ENCODE measurements around the gene ACTN4.

Gene ACTN4

DNA sequence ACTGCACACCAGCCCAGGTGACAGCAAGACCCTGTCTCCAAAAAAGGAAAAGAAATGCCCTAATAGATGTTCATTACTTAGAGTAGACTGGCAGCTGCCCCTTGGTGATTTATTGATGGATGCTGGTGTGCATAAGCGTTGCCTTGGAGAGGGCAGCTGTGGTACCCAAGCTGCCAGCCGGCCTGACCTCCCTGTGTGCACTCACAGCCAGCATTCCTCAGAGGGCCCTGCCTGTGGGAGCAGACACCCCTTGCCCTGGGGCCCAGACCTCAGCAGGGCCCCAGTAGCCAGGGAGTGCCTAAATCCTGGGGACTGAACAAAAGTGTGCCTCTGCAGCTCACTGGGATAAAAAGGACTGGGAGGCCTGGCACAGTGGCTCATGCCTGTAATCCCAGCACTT lies 7.8 kb upstream of the ACTN4 start:
- Histone ChIP-seq H3K4me1 (ENCODE audit: control insufficient read depth, insufficient read depth, low read length) (no peaks in the 10 kb centered on the region; the same call in 1 of the 2 replicates), H3K9ac (ENCODE audit: low read depth, low read length) (no peak overlapping the region), H3K27ac (ENCODE audit: low read depth, low read length) (no peak overlapping the region), H3K9me3 (ENCODE audit: control insufficient read depth, insufficient read depth, low read length) (no peaks in the 10 kb centered on the region), H3K4me3 (ENCODE audit: low read depth, low read length) (no peak overlapping the region), H3K36me3 (ENCODE audit: control insufficient read depth, insufficient read depth, low read length) (peaks cover 19% of the 10 kb centered on the region), H3K27me3 (ENCODE audit: control insufficient read depth, insufficient read depth, low read length) (no peaks in the 10 kb centered on the region)

DNA sequence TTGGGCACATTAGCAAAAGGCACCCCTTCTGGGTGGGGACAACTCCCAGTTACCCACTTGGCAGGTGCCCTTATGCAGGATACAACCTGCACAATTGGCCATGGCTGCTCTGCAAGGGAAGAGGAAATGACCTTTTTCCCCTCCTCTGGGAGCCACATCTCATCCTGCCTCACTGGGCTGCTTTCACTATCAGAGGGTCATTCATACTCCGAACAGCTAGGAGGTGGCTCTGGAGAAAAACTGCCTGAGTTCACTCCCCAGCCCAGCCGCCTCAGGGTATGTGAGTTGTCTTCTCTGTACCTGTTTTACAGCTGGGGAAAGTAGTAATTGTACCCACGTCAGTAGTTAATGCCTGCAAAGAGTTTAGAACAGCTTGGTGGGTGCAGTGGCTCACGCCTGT lies 7.1 kb upstream of the ACTN4 start:
- no peak overlapping the region for H3K27ac ChIP-seq (ENCODE audit: low read depth, low read length)
- no peak overlapping the region for H3K9ac ChIP-seq (ENCODE audit: low read depth, low read length)
- no peaks in the 10 kb centered on the region; the same call in 1 of the 2 replicates for H3K4me1 ChIP-seq (ENCODE audit: control insufficient read depth, insufficient read depth, low read length)
- no peaks in the 10 kb centered on the region for H3K27me3 ChIP-seq (ENCODE audit: control insufficient read depth, insufficient read depth, low read length)
- peaks cover 12% of the 10 kb centered on the region for H3K36me3 ChIP-seq (ENCODE audit: control insufficient read depth, insufficient read depth, low read length)
- no peak overlapping the region for H3K4me3 ChIP-seq (ENCODE audit: low read depth, low read length)
- no peaks in the 10 kb centered on the region for H3K9me3 ChIP-seq (ENCODE audit: control insufficient read depth, insufficient read depth, low read length)

DNA sequence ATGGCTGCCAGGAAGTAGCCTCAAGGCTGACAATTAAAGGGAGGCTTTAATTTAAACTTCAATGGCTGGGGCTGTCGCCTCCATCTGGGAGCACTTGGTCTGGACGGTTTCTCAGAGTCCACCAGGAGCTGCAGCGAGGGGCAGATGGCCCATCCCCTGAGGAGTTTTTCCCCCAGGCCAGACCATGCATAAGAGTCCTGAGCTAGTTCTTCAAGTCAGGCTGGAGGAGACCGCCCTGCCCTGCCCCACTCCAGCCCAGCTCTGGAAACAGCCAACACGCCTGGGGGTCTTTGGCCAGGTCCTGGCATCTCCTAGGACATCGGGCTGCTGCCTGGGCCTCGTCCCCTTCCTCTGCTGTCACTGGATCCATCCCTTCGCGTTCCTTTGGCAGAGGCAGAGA lies 5.3 kb upstream of the ACTN4 start:
- no peak overlapping the region for H3K4me3 ChIP-seq (ENCODE audit: low read depth, low read length)
- peaks cover 2% of the 10 kb centered on the region; the same call in 1 of the 2 replicates for H3K4me1 ChIP-seq (ENCODE audit: control insufficient read depth, insufficient read depth, low read length)
- no peaks in the 10 kb centered on the region for H3K27me3 ChIP-seq (ENCODE audit: control insufficient read depth, insufficient read depth, low read length)
- no peaks in the 10 kb centered on the region for H3K9me3 ChIP-seq (ENCODE audit: control insufficient read depth, insufficient read depth, low read length)
- no peak overlapping the region for H3K27ac ChIP-seq (ENCODE audit: low read depth, low read length)
- H3K36me3 ChIP-seq (ENCODE audit: control insufficient read depth, insufficient read depth, low read length), result no peaks in the 10 kb centered on the region; the same call in 1 of the 2 replicates
- H3K9ac ChIP-seq (ENCODE audit: low read depth, low read length), result no peak overlapping the region

DNA sequence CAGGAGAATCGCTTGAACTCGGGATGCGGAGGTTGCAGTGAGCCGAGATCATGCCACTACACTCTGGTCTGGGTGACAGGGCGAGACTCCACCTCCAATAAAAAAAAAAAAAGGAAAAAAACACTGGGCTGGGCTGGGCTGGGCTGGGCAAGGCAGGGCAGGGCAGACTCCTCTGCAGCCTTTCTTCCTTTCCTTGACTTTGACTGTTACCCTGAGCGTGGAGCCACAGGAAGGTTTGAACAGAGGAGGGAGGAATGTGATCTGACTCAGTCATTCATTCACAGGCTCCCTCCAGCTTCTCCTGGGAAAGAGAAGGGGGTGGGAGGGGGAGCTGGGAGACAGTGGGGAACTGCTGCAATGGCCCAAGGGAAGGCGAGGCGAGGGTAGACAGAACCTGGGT lies 2.7 kb upstream of the ACTN4 start:
- no peaks in the 10 kb centered on the region for H3K27me3 ChIP-seq (ENCODE audit: control insufficient read depth, insufficient read depth, low read length)
- no peak overlapping the region for H3K9ac ChIP-seq (ENCODE audit: low read depth, low read length)
- H3K9me3 ChIP-seq (ENCODE audit: control insufficient read depth, insufficient read depth, low read length), result no peaks in the 10 kb centered on the region
- no peaks in the 10 kb centered on the region for H3K36me3 ChIP-seq (ENCODE audit: control insufficient read depth, insufficient read depth, low read length)
- H3K4me3 ChIP-seq (ENCODE audit: low read depth, low read length), result no peak overlapping the region
- peaks cover 8% of the 10 kb centered on the region for H3K4me1 ChIP-seq (ENCODE audit: control insufficient read depth, insufficient read depth, low read length)
- no peak overlapping the region for H3K27ac ChIP-seq (ENCODE audit: low read depth, low read length)

DNA sequence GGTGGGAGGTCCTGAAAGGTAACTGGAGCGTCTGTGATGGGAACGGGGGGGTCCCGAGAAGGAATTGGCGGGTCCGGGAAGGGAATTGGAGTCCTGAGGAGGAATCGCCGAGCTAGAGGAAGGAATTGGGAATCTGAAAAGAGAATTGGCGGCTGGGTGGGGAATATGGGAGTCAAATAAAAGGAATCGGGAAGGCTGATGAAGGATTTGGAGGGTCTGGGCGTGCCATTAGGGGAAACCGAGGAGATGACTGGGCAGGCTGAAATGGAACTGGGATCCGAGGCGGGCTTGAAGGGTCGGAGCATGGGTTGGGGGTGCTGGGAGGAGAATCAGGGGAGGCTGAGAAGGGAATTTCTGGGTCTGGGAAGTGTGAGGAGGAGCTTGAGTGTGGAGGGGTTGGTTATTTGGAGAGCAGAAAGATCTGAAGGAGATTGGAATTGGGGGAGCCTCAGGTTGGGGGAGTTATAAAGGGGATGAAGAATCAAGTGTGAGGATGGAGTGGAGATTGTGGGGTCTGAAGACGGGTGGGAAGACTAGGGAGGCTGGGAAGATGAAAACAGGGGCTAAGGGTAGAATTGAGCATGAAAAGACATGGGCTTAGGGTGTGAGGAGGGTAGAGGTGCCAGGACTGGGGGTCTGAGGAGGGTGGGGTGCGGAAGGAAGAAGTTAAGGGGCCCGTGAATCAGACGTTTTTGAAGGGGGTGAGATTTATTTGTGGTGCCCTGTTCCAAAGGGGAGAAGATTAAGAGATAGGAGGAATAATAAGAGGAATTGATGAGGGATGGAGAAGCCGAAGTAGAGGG lies 718 bp downstream of the ACTN4 start:
- peak overlapping the region; percentile 98 for H3K4me3 ChIP-seq (ENCODE audit: low read depth, low read length)
- H3K27me3 ChIP-seq (ENCODE audit: control insufficient read depth, insufficient read depth, low read length), result no peaks in the 10 kb centered on the region
- H3K4me1 ChIP-seq (ENCODE audit: control insufficient read depth, insufficient read depth, low read length), result peaks cover 34% of the 10 kb centered on the region
- H3K9ac ChIP-seq (ENCODE audit: low read depth, low read length), result peak overlapping the region; percentile 94
- no peaks in the 10 kb centered on the region for H3K36me3 ChIP-seq (ENCODE audit: control insufficient read depth, insufficient read depth, low read length)
- no peaks in the 10 kb centered on the region for H3K9me3 ChIP-seq (ENCODE audit: control insufficient read depth, insufficient read depth, low read length)
- H3K27ac ChIP-seq (ENCODE audit: low read depth, low read length), result peak overlapping the region; percentile 90

DNA sequence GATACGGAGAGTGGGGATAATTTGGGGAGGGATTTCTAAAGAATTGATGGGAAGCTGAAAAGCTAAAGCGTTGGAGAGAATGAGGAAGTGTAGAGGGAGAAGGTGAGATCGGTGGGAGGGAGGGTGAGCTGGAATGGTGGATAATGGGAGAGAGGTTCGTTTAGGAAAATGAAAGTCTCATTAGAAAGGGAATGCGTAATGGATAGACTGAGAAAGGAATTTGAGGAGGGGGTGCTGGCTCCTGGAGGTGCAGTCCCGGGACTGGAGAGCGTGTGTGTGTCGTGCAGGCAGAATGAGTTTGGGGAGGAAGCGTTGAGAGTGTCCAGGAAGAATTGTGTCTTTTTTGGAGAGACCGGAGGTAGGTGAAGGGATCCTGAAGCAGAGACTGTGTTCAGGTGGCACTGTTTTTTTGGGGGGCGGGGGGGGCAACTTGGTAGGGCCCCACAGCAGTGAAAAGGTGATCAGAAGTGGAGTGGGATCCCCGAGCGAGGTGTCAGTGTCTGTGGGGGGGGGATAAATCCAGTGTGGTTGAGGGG lies 1.4 kb downstream of the ACTN4 start:
- peaks cover 41% of the 10 kb centered on the region for H3K4me1 ChIP-seq (ENCODE audit: control insufficient read depth, insufficient read depth, low read length)
- peak overlapping the region; percentile 98 for H3K4me3 ChIP-seq (ENCODE audit: low read depth, low read length)
- H3K27me3 ChIP-seq (ENCODE audit: control insufficient read depth, insufficient read depth, low read length), result no peaks in the 10 kb centered on the region
- H3K9ac ChIP-seq (ENCODE audit: low read depth, low read length), result peak overlapping the region; percentile 94
- H3K9me3 ChIP-seq (ENCODE audit: control insufficient read depth, insufficient read depth, low read length), result no peaks in the 10 kb centered on the region
- H3K27ac ChIP-seq (ENCODE audit: low read depth, low read length), result no peak overlapping the region
- H3K36me3 ChIP-seq (ENCODE audit: control insufficient read depth, insufficient read depth, low read length), result no peaks in the 10 kb centered on the region

DNA sequence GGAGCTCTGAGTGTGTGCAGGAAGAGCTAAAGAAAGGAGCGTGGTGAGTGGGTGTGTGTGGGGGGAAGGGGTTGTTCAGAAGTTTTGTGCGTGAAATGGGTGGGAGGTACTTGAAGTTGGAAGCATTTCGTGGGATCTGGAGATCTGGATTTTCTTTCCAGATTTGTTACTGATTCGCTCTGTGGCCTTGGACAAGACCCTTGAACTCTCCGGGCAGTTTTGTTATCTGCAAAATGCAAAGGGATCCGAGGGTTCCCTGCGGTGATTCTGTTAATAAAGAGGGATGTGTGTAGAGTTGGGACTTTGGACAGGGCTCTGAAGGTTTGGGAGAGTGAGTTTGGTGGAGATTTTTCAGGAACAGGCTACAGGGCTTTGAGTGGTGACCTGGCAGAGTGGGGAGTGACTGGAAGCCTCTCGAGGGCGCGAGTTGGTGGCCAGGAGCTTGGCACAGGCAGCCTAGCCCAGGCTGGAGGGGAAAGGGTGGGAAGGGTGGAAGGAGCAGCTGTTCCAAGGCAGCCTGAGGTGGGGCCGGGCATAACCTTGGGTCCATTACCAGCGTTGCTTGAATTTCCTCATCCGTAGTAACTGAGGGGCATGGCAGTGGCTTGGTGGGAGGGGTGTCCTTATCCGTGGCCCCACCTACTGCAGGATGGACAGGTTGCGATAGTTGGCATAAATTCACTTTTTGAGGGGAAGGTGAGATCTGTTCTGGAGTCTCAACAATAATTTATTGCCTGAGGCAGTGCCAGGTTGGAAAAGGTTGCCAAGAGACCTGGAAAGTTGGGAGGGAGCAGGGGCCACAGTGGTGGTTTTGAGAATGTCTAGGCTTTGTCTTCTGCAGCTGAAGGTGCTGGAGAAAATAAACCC lies 2.1 kb downstream of the ACTN4 start:
- peak overlapping the region; percentile 75 for H3K27ac ChIP-seq (ENCODE audit: low read depth, low read length)

DNA sequence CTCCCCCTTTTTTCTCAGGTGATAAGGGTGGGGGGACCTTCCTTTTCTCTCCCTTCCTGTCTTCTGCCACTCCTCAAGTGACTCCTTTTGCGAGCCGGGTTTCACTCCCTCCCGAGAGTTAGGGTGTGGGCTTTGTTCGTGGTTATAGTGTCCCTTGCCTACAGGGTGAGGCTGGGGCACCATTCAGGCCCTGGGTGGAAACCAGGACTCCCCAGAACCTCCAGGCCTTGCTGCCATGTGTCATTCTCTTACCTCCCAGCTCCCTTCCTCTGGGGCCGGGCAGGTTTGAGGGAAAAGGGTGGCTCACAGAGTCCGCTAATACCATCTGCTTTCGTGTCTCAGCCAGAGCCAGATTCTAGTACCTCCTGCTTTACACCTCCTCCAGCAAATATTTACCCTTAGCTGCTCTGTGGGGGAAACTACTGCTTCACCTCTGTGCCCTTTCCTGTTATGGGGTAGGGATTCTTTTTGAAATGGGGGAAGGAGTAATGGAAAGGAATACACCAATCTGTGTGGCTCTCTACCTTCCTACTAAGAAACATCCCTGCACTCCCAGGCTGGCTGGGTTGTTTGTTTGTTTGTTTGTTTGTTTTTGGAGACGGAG lies 2.8 kb downstream of the ACTN4 start:
- peaks cover 55% of the 10 kb centered on the region for H3K4me1 ChIP-seq (ENCODE audit: control insufficient read depth, insufficient read depth, low read length)
- peak overlapping the region; percentile 98 for H3K4me3 ChIP-seq (ENCODE audit: low read depth, low read length)
- H3K9me3 ChIP-seq (ENCODE audit: control insufficient read depth, insufficient read depth, low read length), result no peaks in the 10 kb centered on the region
- no peaks in the 10 kb centered on the region for H3K27me3 ChIP-seq (ENCODE audit: control insufficient read depth, insufficient read depth, low read length)
- peak overlapping the region; percentile 94 for H3K9ac ChIP-seq (ENCODE audit: low read depth, low read length)
- H3K36me3 ChIP-seq (ENCODE audit: control insufficient read depth, insufficient read depth, low read length), result no peaks in the 10 kb centered on the region
- H3K27ac ChIP-seq (ENCODE audit: low read depth, low read length), result peak overlapping the region; percentile 75

More for the DNA sequence above, 2.1 kb downstream of the ACTN4 start:
- Histone ChIP-seq H3K9ac (ENCODE audit: low read depth, low read length) (peak overlapping the region; percentile 94; the same call in 1 of the 2 replicates), H3K9me3 (ENCODE audit: control insufficient read depth, insufficient read depth, low read length) (no peaks in the 10 kb centered on the region), H3K4me3 (ENCODE audit: low read depth, low read length) (peak overlapping the region; percentile 98), H3K27me3 (ENCODE audit: control insufficient read depth, insufficient read depth, low read length) (no peaks in the 10 kb centered on the region), H3K4me1 (ENCODE audit: control insufficient read depth, insufficient read depth, low read length) (peaks cover 48% of the 10 kb centered on the region), H3K36me3 (ENCODE audit: control insufficient read depth, insufficient read depth, low read length) (no peaks in the 10 kb centered on the region)

DNA sequence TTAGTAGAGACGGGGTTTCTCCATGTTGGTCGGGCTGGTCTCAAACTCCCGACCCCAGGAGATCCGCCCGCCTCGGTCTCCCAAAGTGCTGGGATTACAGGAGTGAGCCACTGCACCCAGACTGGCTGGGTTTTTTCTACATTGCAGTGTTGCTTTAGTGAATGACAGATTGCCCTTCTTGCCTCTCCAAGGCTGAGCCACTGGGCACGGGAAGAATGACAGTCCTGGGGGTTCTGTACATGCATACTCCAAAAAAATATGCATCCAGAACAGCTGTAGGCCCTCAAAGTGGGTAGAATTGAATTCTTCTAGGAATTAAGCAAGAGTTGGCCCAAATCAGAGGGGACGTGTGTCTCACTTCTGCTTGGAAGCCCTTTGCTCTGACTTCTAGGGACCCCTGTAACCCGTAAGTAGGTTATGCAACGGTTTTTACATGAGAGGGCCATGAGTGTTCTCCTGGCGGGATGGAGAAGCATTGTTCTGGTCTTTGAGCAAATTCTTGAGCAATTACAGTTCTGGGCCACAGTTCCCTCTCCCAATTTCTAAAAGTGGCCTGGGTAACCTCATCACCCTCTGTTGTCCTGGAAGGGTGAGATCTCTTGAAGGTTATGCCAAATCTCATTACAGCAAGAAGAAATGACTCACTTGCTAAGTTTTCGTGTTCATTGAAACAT lies 3.6 kb downstream of the ACTN4 start:
- H3K36me3 ChIP-seq (ENCODE audit: control insufficient read depth, insufficient read depth, low read length), result no peaks in the 10 kb centered on the region
- no peak overlapping the region for H3K4me3 ChIP-seq (ENCODE audit: low read depth, low read length)
- H3K9ac ChIP-seq (ENCODE audit: low read depth, low read length), result no peak overlapping the region
- H3K4me1 ChIP-seq (ENCODE audit: control insufficient read depth, insufficient read depth, low read length), result peaks cover 63% of the 10 kb centered on the region
- no peaks in the 10 kb centered on the region for H3K9me3 ChIP-seq (ENCODE audit: control insufficient read depth, insufficient read depth, low read length)
- H3K27me3 ChIP-seq (ENCODE audit: control insufficient read depth, insufficient read depth, low read length), result no peaks in the 10 kb centered on the region
- H3K27ac ChIP-seq (ENCODE audit: low read depth, low read length), result peak overlapping the region; percentile 7

DNA sequence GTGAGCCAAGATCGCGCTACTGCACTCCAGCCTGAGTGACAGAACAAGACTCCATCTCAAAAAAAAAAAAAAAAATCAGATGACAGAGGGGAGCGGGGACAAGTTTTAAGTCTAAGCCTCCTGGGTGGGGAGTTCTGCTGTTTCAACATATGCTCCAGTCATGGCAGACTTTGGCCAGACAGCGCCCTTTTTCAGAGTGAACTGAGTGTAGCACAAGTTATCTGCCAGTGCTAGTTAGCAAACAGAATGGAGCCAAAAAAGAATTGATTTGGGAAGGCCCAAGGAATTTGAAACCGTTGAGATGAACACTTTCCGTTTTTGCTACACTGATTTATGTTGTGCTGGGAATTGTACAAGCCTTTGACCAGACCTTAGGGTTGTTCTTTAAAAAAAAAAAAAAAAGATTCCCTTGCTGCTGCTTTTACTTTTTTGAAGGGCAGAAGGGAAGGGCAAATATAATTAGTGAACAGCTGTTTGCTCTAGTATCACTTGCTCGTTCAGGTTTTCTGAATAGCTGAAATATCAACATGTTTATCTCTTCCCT lies 5.7 kb downstream of the ACTN4 start:
- Histone ChIP-seq H3K36me3 (ENCODE audit: control insufficient read depth, insufficient read depth, low read length) (peaks cover 12% of the 10 kb centered on the region), H3K4me3 (ENCODE audit: low read depth, low read length) (peak overlapping the region; percentile 16; the same call in 1 of the 2 replicates), H3K9ac (ENCODE audit: low read depth, low read length) (no peak overlapping the region), H3K27ac (ENCODE audit: low read depth, low read length) (peak overlapping the region; percentile 44), H3K9me3 (ENCODE audit: control insufficient read depth, insufficient read depth, low read length) (no peaks in the 10 kb centered on the region), H3K4me1 (ENCODE audit: control insufficient read depth, insufficient read depth, low read length) (peaks cover 76% of the 10 kb centered on the region), H3K27me3 (ENCODE audit: control insufficient read depth, insufficient read depth, low read length) (no peaks in the 10 kb centered on the region)
